Caco-2 (cell line): Measurements from ENCODE around the gene RNF144B. TPM values are rescaled to one million over a fixed set of nuclear protein-coding genes. Genes with fewer than 3 reads are reported as not detected.

ENCODE experiments used
- BruUV-seq: library from RNA; stranded (reverse); fragments of 400-500 nt; replicated peaks from 2 replicates; lab custom pipeline; 2021; lab: Mats Ljungman, UMichigan
- CTCF ChIA-PET: fragments of 300-600 bp; sonication (Branson Sonifier 250); formaldehyde crosslinking; loops from one replicate; lab custom pipeline; 2022; ENCODE audit warnings: antibody characterized with exemption; lab: Charles Lee
- POLR2A ChIA-PET: fragments of 300-600 bp; sonication (Branson Sonifier 250); formaldehyde crosslinking; loops from one replicate; lab custom pipeline; 2022; ENCODE audit warnings: antibody characterized with exemption; lab: Charles Lee
- DNase-seq, 2 experiments: peaks; one replicate each; pipeline versions ENCODE4 v3.0.0 to v3.0.0-alpha.2; 2020 to 2022
- H3K27me3 ChIP-seq: replicated peaks from 2 replicates; pipeline ENCODE4 v1.6.0; 2011; ENCODE audit warnings: low read length; ENCODE audit not compliant: control insufficient read depth, insufficient read depth
- H3K36me3 ChIP-seq: 2 replicates; pipeline ENCODE4 v1.5.1; 2011; ENCODE audit warnings: low read length; ENCODE audit not compliant: control insufficient read depth, insufficient read depth
- H3K4me1 ChIP-seq: fragments of 250-450 bp; sonication (Bioruptor Pico); 2 replicates; pipeline ENCODE4 v1.5.1; 2020; ENCODE audit warnings: mild to moderate bottlenecking
- H3K4me3 ChIP-seq: 2 replicates; pipeline ENCODE4 v1.5.1; 2011; ENCODE audit warnings: low read depth, mild to moderate bottlenecking, control low read depth, low read length
- H3K9me3 ChIP-seq: fragments of 250-450 bp; sonication (Bioruptor Pico); 2 replicates; pipeline ENCODE4 v1.5.1; 2020; ENCODE audit warnings: mild to moderate bottlenecking, moderate library complexity
- H3K27ac Mint-ChIP-seq: one replicate; pipeline ENCODE4 v1.8.0; 2022; ENCODE audit warnings: mixed read lengths; ENCODE audit not compliant: unreplicated experiment
- H3K27me3 Mint-ChIP-seq: one replicate; pipeline ENCODE4 v1.8.0; 2022; ENCODE audit warnings: mixed read lengths; ENCODE audit not compliant: insufficient read depth, unreplicated experiment
- H3K36me3 Mint-ChIP-seq: one replicate; pipeline ENCODE4 v1.8.0; 2022; ENCODE audit warnings: mild to moderate bottlenecking, mixed read lengths; ENCODE audit not compliant: insufficient read depth, unreplicated experiment
- H3K4me1 Mint-ChIP-seq: one replicate; pipeline ENCODE4 v1.8.0; 2022; ENCODE audit warnings: low read depth, mixed read lengths; ENCODE audit not compliant: unreplicated experiment
- H3K4me3 Mint-ChIP-seq: one replicate; pipeline ENCODE4 v1.8.0; 2022; ENCODE audit warnings: mild to moderate bottlenecking, moderate library complexity, mixed read lengths; ENCODE audit not compliant: unreplicated experiment
- H3K9me3 Mint-ChIP-seq: one replicate; pipeline ENCODE4 v1.8.0; 2022; ENCODE audit warnings: mixed read lengths; ENCODE audit not compliant: unreplicated experiment
- intact Hi-C: fragments of 100-400 bp; cut with micrococcal nuclease; formaldehyde crosslinking; loops from one replicate; pipeline ENCODE4 v1.10.0; 2022; ENCODE audit not compliant: unreplicated experiment
- total RNA-seq: library from RNA; stranded (reverse); gene quantifications from 2 replicates; pipeline ENCODE4 v1.2.3, GENCODE V29; 2022
- TF ChIP-seq, protein P1 (sequence below), 2 experiments: fragments of 200-600 bp in 1 of 2; IDR thresholded peaks; 1 replicate in 1 of 2; 2 replicates in 1 of 2; pipeline versions ENCODE4 v1.5.1 to v1.8.0; 2011 to 2022; ENCODE audit warnings: antibody characterized with exemption in 1 of 2, control low read depth in 1 of 2, inconsistent platforms in 1 of 2, low read depth in 1 of 2, low read length in 1 of 2, mild to moderate bottlenecking in 1 of 2, moderate library complexity in 1 of 2; ENCODE audit not compliant: insufficient read depth in 1 of 2, severe bottlenecking in 1 of 2, unreplicated experiment in 1 of 2

The RNF144B gene
- total RNA-seq, 1 experiment from 2014 or later: 0.39 TPM

GRCh38 chr6:18347866-18348265 is 39.3 kb upstream of the RNF144B start:
- Mint-ChIP-seq H3K36me3 (no peaks in the 10 kb centered on the region), H3K4me1 (no peaks in the 10 kb centered on the region), H3K9me3 (no peaks in the 10 kb centered on the region), H3K27me3 (peaks cover 13% of the 10 kb centered on the region), H3K27ac (no peak overlapping the region), H3K4me3 (no peak overlapping the region)
- CTCF ChIA-PET: no interaction called here
- BruUV-seq: no TSS peak
- TF ChIP-seq, protein P1, sequence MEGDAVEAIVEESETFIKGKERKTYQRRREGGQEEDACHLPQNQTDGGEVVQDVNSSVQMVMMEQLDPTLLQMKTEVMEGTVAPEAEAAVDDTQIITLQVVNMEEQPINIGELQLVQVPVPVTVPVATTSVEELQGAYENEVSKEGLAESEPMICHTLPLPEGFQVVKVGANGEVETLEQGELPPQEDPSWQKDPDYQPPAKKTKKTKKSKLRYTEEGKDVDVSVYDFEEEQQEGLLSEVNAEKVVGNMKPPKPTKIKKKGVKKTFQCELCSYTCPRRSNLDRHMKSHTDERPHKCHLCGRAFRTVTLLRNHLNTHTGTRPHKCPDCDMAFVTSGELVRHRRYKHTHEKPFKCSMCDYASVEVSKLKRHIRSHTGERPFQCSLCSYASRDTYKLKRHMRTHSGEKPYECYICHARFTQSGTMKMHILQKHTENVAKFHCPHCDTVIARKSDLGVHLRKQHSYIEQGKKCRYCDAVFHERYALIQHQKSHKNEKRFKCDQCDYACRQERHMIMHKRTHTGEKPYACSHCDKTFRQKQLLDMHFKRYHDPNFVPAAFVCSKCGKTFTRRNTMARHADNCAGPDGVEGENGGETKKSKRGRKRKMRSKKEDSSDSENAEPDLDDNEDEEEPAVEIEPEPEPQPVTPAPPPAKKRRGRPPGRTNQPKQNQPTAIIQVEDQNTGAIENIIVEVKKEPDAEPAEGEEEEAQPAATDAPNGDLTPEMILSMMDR (IDR thresholded peaks at IDR 0.05; ENCODE audit: insufficient read depth in 1 of 2, low read depth in 1 of 2, low read length in 1 of 2, severe bottlenecking in 1 of 2, unreplicated experiment in 1 of 2): no peak
- Histone ChIP-seq H3K4me3 (no peak overlapping the region), H3K36me3 (no peaks in the 10 kb centered on the region), H3K27me3 (no peaks in the 10 kb centered on the region), H3K4me1 (no peaks in the 10 kb centered on the region), H3K9me3 (no peaks in the 10 kb centered on the region)
- intact Hi-C loops: no loop called here
- POLR2A ChIA-PET: no interaction called here
- DNase-seq: no peak

DNA sequence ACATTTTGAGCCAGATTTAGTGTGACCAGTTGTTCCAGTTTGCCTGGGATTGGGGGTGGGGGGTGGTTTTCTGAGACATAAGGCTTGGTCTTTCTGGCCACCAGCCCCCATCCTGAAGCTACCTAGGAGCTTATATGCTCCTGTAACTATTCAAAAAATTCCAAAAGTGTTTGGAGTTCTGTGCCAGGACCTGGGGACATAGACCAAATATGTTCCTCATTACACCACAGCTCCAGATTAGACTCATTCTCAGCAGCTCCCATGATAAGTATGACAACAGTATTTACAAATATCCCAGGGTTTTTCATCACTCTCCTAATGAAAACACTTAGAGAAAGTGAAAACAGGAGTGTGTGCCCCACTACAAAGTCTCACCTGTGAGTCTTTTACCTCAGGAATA is 37.8 kb upstream of the RNF144B start:
- intact Hi-C loops: no loop called here
- CTCF ChIA-PET: interaction anchor here (0.5 kb wide), 1 partner anchor 25 kb away, joined by 7 read pairs; no protein-coding TSS in a partner anchor
- Histone ChIP-seq H3K27me3 (no peaks in the 10 kb centered on the region), H3K4me1 (no peaks in the 10 kb centered on the region), H3K36me3 (no peaks in the 10 kb centered on the region), H3K9me3 (no peaks in the 10 kb centered on the region), H3K4me3 (no peak overlapping the region)
- no peak for DNase-seq
- no peaks in the 10 kb centered on the region for H3K36me3 Mint-ChIP-seq
- no TSS peak for BruUV-seq
- H3K4me1 Mint-ChIP-seq: no peaks in the 10 kb centered on the region
- H3K4me3 Mint-ChIP-seq: no peak overlapping the region
- POLR2A ChIA-PET: no interaction called here
- H3K27ac Mint-ChIP-seq: no peak overlapping the region
- peaks cover 13% of the 10 kb centered on the region for H3K27me3 Mint-ChIP-seq
- TF ChIP-seq, protein P1 (IDR thresholded peaks at IDR 0.05; ENCODE audit: insufficient read depth in 1 of 2, low read depth in 1 of 2, low read length in 1 of 2, severe bottlenecking in 1 of 2, unreplicated experiment in 1 of 2): no peak
- H3K9me3 Mint-ChIP-seq: no peaks in the 10 kb centered on the region

DNA sequence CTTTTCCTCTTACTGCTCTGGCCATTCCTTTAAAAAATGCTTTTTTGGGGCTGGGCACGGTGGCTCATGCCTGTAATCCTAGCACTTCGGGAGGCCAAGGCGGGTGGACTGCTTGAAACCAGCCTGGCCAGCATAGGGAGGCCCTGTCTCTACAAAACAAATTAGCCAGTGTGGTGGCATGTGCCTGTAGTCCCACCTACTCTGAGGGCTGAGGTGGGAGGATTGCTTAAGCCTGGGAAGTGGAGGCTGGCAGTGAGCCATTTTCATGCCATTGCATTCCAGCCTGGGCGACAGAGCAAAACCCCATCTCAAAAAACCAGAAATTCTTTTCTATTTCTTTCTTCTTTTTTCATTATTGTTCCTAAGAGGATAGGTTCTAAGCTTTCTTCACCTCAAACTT is 36.9 kb upstream of the RNF144B start:
- Histone ChIP-seq H3K36me3 (no peaks in the 10 kb centered on the region), H3K4me3 (no peak overlapping the region), H3K4me1 (no peaks in the 10 kb centered on the region), H3K9me3 (no peaks in the 10 kb centered on the region), H3K27me3 (no peaks in the 10 kb centered on the region)
- no peak overlapping the region for H3K4me3 Mint-ChIP-seq
- H3K27me3 Mint-ChIP-seq: peaks cover 13% of the 10 kb centered on the region
- no TSS peak for BruUV-seq
- no peak overlapping the region for H3K27ac Mint-ChIP-seq
- ChIA-PET POLR2A (no interaction called here), CTCF (no interaction called here)
- intact Hi-C loops: no loop called here
- H3K4me1 Mint-ChIP-seq: no peaks in the 10 kb centered on the region
- H3K9me3 Mint-ChIP-seq: no peaks in the 10 kb centered on the region
- H3K36me3 Mint-ChIP-seq: no peaks in the 10 kb centered on the region
- TF ChIP-seq, protein P1 (IDR thresholded peaks at IDR 0.05; ENCODE audit: insufficient read depth in 1 of 2, low read depth in 1 of 2, low read length in 1 of 2, severe bottlenecking in 1 of 2, unreplicated experiment in 1 of 2): no peak
- no peak for DNase-seq
